H9 (cell line): ENCODE results near the gene STK32C. TPM values are rescaled to one million over a fixed set of nuclear protein-coding genes. Genes with fewer than 3 reads are reported as not detected.

Source experiments
- DNase-seq: peaks from one replicate; pipeline ENCODE4 v3.0.0-alpha.2; 2017
- H2AFZ ChIP-seq: one replicate; pipeline ENCODE4 v1.6.1; 2013; ENCODE audit warnings: mild to moderate bottlenecking, low read length, control low read depth, moderate library complexity
- H2AK5ac ChIP-seq: 2 replicates; pipeline ENCODE4 v1.6.1; 2013; ENCODE audit warnings: low read length, control low read depth, mixed read lengths; ENCODE audit not compliant: insufficient read length
- H2BK120ac ChIP-seq: one replicate; pipeline ENCODE4 v1.6.1; 2013; ENCODE audit warnings: low read depth, mild to moderate bottlenecking, low read length, control low read depth, inconsistent platforms; ENCODE audit not compliant: poor library complexity, severe bottlenecking
- H2BK12ac ChIP-seq: 2 replicates; pipeline ENCODE4 v1.6.1; 2013; ENCODE audit warnings: low read length, control low read depth, mixed read lengths, low read depth; ENCODE audit not compliant: insufficient read length
- H2BK15ac ChIP-seq: 2 replicates; pipeline ENCODE4 v1.6.1; 2013; ENCODE audit warnings: low read depth, low read length, control low read depth
- H2BK20ac ChIP-seq: one replicate; pipeline ENCODE4 v1.6.1; 2013; ENCODE audit warnings: low read depth, mild to moderate bottlenecking, low read length, control low read depth, inconsistent platforms; ENCODE audit not compliant: poor library complexity, severe bottlenecking
- H2BK5ac ChIP-seq: 2 replicates; pipeline ENCODE4 v1.6.1; 2013; ENCODE audit warnings: low read length, control low read depth, mixed read lengths; ENCODE audit not compliant: insufficient read length
- H3K14ac ChIP-seq: 2 replicates; pipeline ENCODE4 v1.6.1; 2013; ENCODE audit warnings: low read length, control low read depth; ENCODE audit not compliant: insufficient read depth
- H3K18ac ChIP-seq: 2 replicates; pipeline ENCODE4 v1.6.1; 2013; ENCODE audit warnings: low read depth, mild to moderate bottlenecking, mixed read lengths, low read length, control low read depth; ENCODE audit not compliant: insufficient read length
- H3K23ac ChIP-seq: 2 replicates; pipeline ENCODE4 v1.6.1; 2013; ENCODE audit warnings: low read length, control low read depth, mixed read lengths, low read depth; ENCODE audit not compliant: insufficient read length
- H3K23me2 ChIP-seq: 2 replicates; pipeline ENCODE4 v1.6.1; 2013; ENCODE audit warnings: low read depth, mild to moderate bottlenecking, mixed read lengths, low read length, control low read depth; ENCODE audit not compliant: insufficient read length, poor library complexity, severe bottlenecking
- H3K27ac ChIP-seq: 2 replicates; pipeline ENCODE4 v1.5.1; 2013; ENCODE audit warnings: low read length, control low read depth, mixed read lengths, low read depth; ENCODE audit not compliant: insufficient read length
- H3K27me3 ChIP-seq: 2 replicates; pipeline ENCODE4 v1.6.1; 2013; ENCODE audit warnings: low read length, control low read depth, inconsistent platforms; ENCODE audit not compliant: insufficient read depth
- H3K4ac ChIP-seq: 2 replicates; pipeline ENCODE4 v1.6.1; 2013; ENCODE audit warnings: low read depth, mild to moderate bottlenecking, control low read depth, inconsistent platforms, low read length, moderate library complexity
- H3K4me1 ChIP-seq: 2 replicates; pipeline ENCODE4 v1.6.1; 2013; ENCODE audit warnings: low read length, control low read depth, inconsistent platforms; ENCODE audit not compliant: insufficient read depth
- H3K4me2 ChIP-seq: 2 replicates; pipeline ENCODE4 v1.6.1; 2013; ENCODE audit warnings: low read length, control low read depth, mixed read lengths; ENCODE audit not compliant: insufficient read length, insufficient read depth
- H3K56ac ChIP-seq: 2 replicates; pipeline ENCODE4 v1.6.1; 2013; ENCODE audit warnings: low read depth, mild to moderate bottlenecking, mixed read lengths, low read length, control low read depth; ENCODE audit not compliant: insufficient read length
- H3K79me1 ChIP-seq: 2 replicates; pipeline ENCODE4 v1.6.1; 2013; ENCODE audit warnings: low read depth, mild to moderate bottlenecking, moderate library complexity, low read length, control low read depth, inconsistent platforms; ENCODE audit not compliant: insufficient read depth, poor library complexity, severe bottlenecking
- H3K79me2 ChIP-seq: 2 replicates; pipeline ENCODE4 v1.6.1; 2013; ENCODE audit warnings: low read length, control low read depth, inconsistent platforms; ENCODE audit not compliant: insufficient read depth
- H3K9ac ChIP-seq: 2 replicates; pipeline ENCODE4 v1.6.1; 2013; ENCODE audit warnings: low read length, control low read depth, mixed read lengths; ENCODE audit not compliant: insufficient read length; ENCODE audit errors: extremely low read depth
- H3K9me3 ChIP-seq: one replicate; pipeline ENCODE4 v1.6.1; 2013; ENCODE audit warnings: low read depth, low read length, inconsistent platforms; ENCODE audit not compliant: control insufficient read depth
- H3T11ph ChIP-seq: one replicate; pipeline ENCODE4 v1.6.1; 2013; ENCODE audit warnings: mild to moderate bottlenecking, low read length, control low read depth, inconsistent platforms
- H4K20me1 ChIP-seq: one replicate; pipeline ENCODE4 v1.6.1; 2013; ENCODE audit not compliant: control insufficient read depth, insufficient read length, insufficient read depth
- H4K5ac ChIP-seq: 2 replicates; pipeline ENCODE4 v1.6.1; 2013; ENCODE audit warnings: low read depth, mild to moderate bottlenecking, mixed read lengths, low read length, control low read depth; ENCODE audit not compliant: insufficient read length
- H4K8ac ChIP-seq: replicated peaks from 2 replicates; pipeline ENCODE4 v1.6.1; 2013; ENCODE audit warnings: low read length, control low read depth, mixed read lengths, low read depth; ENCODE audit not compliant: insufficient read length
- H4K91ac ChIP-seq: 2 replicates; pipeline ENCODE4 v1.6.1; 2013; ENCODE audit warnings: low read depth, mild to moderate bottlenecking, moderate library complexity, mixed read lengths, low read length, control low read depth; ENCODE audit not compliant: insufficient read length
- H3K27ac Mint-ChIP-seq, 3 experiments: 2 replicates in 2 of 3; 3 replicates in 1 of 3; pipeline ENCODE4 v1.8.0; 2020 to 2021; ENCODE audit warnings: mixed read lengths in 3 of 3, mild to moderate bottlenecking in 1 of 3, moderate library complexity in 1 of 3
- H3K27me3 Mint-ChIP-seq: 2 replicates; pipeline ENCODE4 v1.8.0; 2021; ENCODE audit warnings: low read depth, mild to moderate bottlenecking, moderate library complexity, mixed read lengths
- H3K36me3 Mint-ChIP-seq, 3 experiments: 2 replicates in 2 of 3; 3 replicates in 1 of 3; pipeline ENCODE4 v1.8.0; 2020 to 2021; ENCODE audit warnings: low read depth in 3 of 3, mixed read lengths in 3 of 3; ENCODE audit not compliant: insufficient read depth in 1 of 3
- H3K4me1 Mint-ChIP-seq, 2 experiments: 2 replicates each; pipeline ENCODE4 v1.8.0; 2020; ENCODE audit warnings: mixed read lengths in 2 of 2
- H3K4me3 Mint-ChIP-seq, 2 experiments: 2 replicates in 1 of 2; 3 replicates in 1 of 2; pipeline ENCODE4 v1.8.0; 2020 to 2021; ENCODE audit warnings: mild to moderate bottlenecking in 2 of 2, mixed read lengths in 2 of 2, moderate library complexity in 1 of 2
- H3K9me3 Mint-ChIP-seq, 2 experiments: 2 replicates in 1 of 2; 3 replicates in 1 of 2; pipeline ENCODE4 v1.8.0; 2020; ENCODE audit warnings: mild to moderate bottlenecking in 2 of 2, mixed read lengths in 2 of 2, moderate library complexity in 1 of 2
- CTCF ChIP-seq: fragments of 200-600 bp; sonication (generic); conservative IDR thresholded peaks from 3 replicates; pipeline ENCODE4 v1.8.0; 2021; ENCODE audit warnings: antibody characterized with exemption, mild to moderate bottlenecking
- WGBS: extraction: QIAGEN DNeasy Blood & Tissue Kit; methylation state at CpG from one replicate; pipeline ENCODE4 v1.1.7; 2013; ENCODE audit warnings: missing lambda C conversion rate, low lambda C conversion rate, mixed read lengths; ENCODE audit not compliant: insufficient read length; ENCODE audit errors: extremely low coverage; 5-methylcytosine and 5-hydroxymethylcytosine counted together
- total RNA-seq: library from RNA; stranded (reverse); gene quantifications from 2 replicates; pipeline ENCODE4 v1.2.1, GENCODE V29; 2021

Gene STK32C
- total RNA-seq, 1 experiment from 2014 or later = 11.3 TPM

GRCh38 chr10:132306343-132306685 lies 1.4 kb downstream of the STK32C start:
- Histone ChIP-seq H2AFZ (no peak overlapping the region), H3K23ac (no peak overlapping the region), H3K23me2 (peaks cover 11% of the 10 kb centered on the region), H3K9ac (no peak overlapping the region), H2BK120ac (no peak overlapping the region), H3K56ac (no peak overlapping the region), H2BK5ac (no peak overlapping the region), H4K20me1 (peaks cover 4% of the 10 kb centered on the region), H3K4me2 (no peak overlapping the region), H3K14ac (no peak overlapping the region), H4K8ac (no peak overlapping the region), H3K27me3 (peaks cover 16% of the 10 kb centered on the region; the same call in 1 of the 2 replicates), H2BK12ac (no peak overlapping the region), H3K4me1 (no peaks in the 10 kb centered on the region), H2BK15ac (no peak overlapping the region), H4K5ac (no peak overlapping the region), H2AK5ac (no peak overlapping the region), H2BK20ac (no peak overlapping the region), H3K4ac (no peak overlapping the region), H3T11ph (no peak overlapping the region), H3K27ac (no peak overlapping the region), H3K79me2 (no peaks in the 10 kb centered on the region), H3K9me3 (peaks cover 8% of the 10 kb centered on the region), H3K79me1 (no peaks in the 10 kb centered on the region), H3K18ac (no peak overlapping the region), H4K91ac (no peak overlapping the region)
- Mint-ChIP-seq H3K36me3 (peaks cover 11 to 17% (median 11%) of the 10 kb centered on the region in 3 experiments), H3K27me3 (peaks cover 67% of the 10 kb centered on the region), H3K4me1 (peaks cover 11 to 17% of the 10 kb centered on the region in 2 experiments), H3K27ac (no peak overlapping the region), H3K4me3 (peak overlapping the region; percentile 27 to 93; a peak in 4 of 5 replicates), H3K9me3 (peaks cover 14 to 17% of the 10 kb centered on the region in 2 experiments)
- no CpG with 5 or more reads among the region's 16 CpGs for WGBS
- TF ChIP-seq CTCF = no peak
- DNase-seq = no peak
